ENCODE data around the gene ZNF71. TPM values are rescaled to one million over a fixed set of nuclear protein-coding genes. Genes with fewer than 3 reads are reported as not detected.
A peak's percentile ranks its signal among the peaks of the same experiment; 100 is the strongest.

ZNF71 gene
- total and polyA plus RNA-seq, 2 of the 8 experiments (the other 6 are each of a cell fraction or from before 2014, with no cell fraction given): 8.2 to 12.4 TPM

DNA sequence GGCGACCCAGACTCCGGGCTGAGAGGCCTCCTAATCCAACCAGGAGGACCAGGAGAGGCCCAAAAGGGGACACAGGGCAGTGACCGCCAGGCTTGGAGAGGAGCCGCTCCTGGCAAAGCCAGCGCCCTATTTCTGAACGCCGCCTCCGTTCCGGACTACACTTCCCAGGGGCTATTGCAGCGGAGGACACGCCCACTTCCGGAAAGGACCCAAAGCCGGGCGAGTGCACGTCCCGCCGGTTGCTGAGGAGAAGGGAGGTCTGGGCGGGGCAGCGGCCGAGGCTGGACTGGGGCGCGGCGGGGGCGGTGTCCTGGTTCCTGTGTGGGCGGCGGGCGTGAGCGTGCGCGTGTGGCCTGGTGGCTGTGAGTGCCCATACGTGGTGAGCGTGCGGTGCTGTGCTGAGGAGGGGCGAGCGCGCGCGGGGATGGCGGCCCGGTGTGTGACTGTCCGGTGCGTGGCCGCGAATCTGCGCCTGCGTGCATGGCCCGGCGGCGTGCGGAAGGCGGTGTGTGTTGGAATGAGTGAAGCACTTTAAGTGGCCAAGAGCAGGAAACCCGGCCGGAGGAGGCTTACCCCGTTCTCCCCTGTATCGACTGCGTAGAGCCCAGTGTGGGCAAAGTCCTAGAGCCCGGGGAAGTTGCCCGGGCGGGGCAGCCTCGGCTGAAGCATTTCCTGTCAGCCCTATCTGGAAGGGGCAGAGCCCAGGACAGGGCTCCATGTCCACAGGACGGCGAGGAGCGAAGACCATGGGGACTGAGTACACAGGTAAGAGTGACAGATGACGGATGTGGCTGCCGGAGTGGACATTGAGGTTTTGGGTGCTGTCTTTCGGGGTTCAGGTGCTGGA, 27.6 kb upstream of the ZNF71 start, which contains the start of gene ZNF470 (continued):
- TF ChIP-seq CTCF (IDR thresholded peaks at IDR 0.05; ENCODE audit: control extremely low read depth in 1 of 3, insufficient read depth in 1 of 3, low read depth in 1 of 3, low read length in 3 of 3) (no peak), TEAD4 (IDR thresholded peaks at IDR 0.05; ENCODE audit: low read depth, low read length) (0 out of 2 replicates have a peak, but pooled peaks have one; percentile 5), GABPA (IDR thresholded peaks at IDR 0.05; ENCODE audit: borderline replicate concordance, insufficient read depth, low read length) (peak; percentile 84; the same call in 1 of the 2 replicates), SAP30 (IDR thresholded peaks at IDR 0.05; ENCODE audit: insufficient read depth, insufficient replicate concordance, low read length) (no peak), EZH2 (IDR thresholded peaks at IDR 0.05; ENCODE audit: low read depth, low read length, severe bottlenecking) (no peak), POLR2A (IDR thresholded peaks at IDR 0.05; ENCODE audit: control extremely low read depth in 1 of 2, low read depth in 2 of 2, low read length in 2 of 2) (peak in 1 of 2 experiments; percentile 32; a peak in 1 of 3 replicates), CEBPB (IDR thresholded peaks at IDR 0.05; ENCODE audit: low read depth, low read length) (no peak), CBX5 (IDR thresholded peaks at IDR 0.05; ENCODE audit: low read depth, low read length) (no peak)

Data from H1 (cell line).